Measurements from ENCODE around the gene MGRN1.

DNA sequence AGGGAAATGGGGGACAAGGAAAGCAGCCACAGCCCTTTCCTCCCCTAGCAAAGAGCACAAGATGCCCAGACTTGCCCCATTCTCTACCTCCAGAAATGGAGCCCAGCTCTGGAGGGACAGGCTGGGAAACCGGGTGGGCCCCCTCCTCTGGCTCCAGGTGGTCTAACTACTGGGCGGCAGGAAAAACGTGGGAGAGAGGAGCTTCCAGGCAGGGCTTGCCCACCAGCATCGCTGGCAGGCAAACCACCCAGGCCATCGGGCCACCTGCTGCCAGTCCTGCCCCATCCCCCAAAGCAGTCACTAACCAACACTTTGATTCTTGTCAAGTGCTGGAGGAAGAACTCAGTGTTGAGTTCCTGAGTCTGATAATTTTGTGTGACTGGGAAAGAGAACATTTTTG is 93.8 kb downstream of the MGRN1 start:
- TF ChIP-seq CTCF (IDR thresholded peaks at IDR 0.05) (no peak), POLR2A (IDR thresholded peaks at IDR 0.05) (no peak)
